GM13977 (cell line): ENCODE measurements around the gene CATSPERZ.

ENCODE experiments used
- DNase-seq: peaks from one replicate; pipeline ENCODE4 v3.0.0; 2012; ENCODE audit warnings: low spot score
- CTCF ChIP-seq: IDR thresholded peaks from 2 replicates; pipeline ENCODE4 v1.5.1; 2012; ENCODE audit warnings: mild to moderate bottlenecking, control low read depth; ENCODE audit not compliant: insufficient read depth; ENCODE audit errors: extremely low read depth, missing control alignments
- in situ Hi-C: fragments of 300-500 bp; cut with MboI; formaldehyde crosslinking; loops from one replicate; pipeline ENCODE4 v1.12.0; 2022; ENCODE audit warnings: low sequenced_read_pairs, low pct_unique_long_range_greater_than_20kb, mixed read lengths, inconsistent platforms; ENCODE audit not compliant: unreplicated experiment

The CATSPERZ gene

GRCh38 chr11:64259533-64260067 is 40.6 kb upstream of the CATSPERZ start:
- TF ChIP-seq CTCF: no peak
- in situ Hi-C loops: no loop called here
- DNase-seq: peak; percentile 70

- DNase-seq: peak; percentile 69
- in situ Hi-C loops: no loop called here
- no peak for TF ChIP-seq CTCF
Observed at GRCh38 chr11:64260147-64260708, 39.9 kb upstream of the CATSPERZ start.

- in situ Hi-C loops: no loop called here
- no peak for TF ChIP-seq CTCF
- no peak for DNase-seq
Observed at GRCh38 chr11:64261556-64262080, 38.5 kb upstream of the CATSPERZ start.

GRCh38 chr11:64262271-64263002 is 37.7 kb upstream of the CATSPERZ start:
- in situ Hi-C loops: no loop called here
- DNase-seq: no peak
- no peak for TF ChIP-seq CTCF

- no peak for DNase-seq
- in situ Hi-C loops: no loop called here
- no peak for TF ChIP-seq CTCF
Observed at GRCh38 chr11:64263021-64263946, 36.9 kb upstream of the CATSPERZ start.

- no peak for DNase-seq
- TF ChIP-seq CTCF: no peak
- in situ Hi-C loops: no loop called here
Observed at GRCh38 chr11:64263947-64264317, 36.2 kb upstream of the CATSPERZ start.
